ENCODE data around the gene ZNF341.

DNA sequence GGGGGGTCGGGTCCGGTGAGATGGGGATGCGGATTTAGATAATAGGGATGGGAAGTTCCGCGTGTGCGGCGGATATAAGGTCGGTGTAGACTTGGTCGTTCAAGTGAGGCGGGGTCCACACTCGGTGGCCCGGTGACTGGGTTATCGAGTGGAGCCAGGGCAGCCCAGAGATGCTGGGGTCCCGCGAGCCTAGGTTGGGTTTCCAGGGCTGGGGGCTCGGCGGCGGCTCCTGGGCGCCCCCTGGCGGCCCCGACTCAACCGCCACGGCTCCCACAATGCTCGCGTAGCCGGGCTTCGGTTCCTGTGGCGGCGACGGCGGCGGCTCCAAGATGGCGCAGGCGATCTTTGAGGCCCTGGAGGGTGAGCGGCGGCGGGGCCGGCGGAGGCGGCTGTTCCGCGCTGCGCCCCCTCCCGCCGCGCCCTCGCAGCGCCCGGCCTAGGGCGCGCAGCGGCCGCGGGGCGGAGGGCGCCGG, at the start of gene ZNF341:
- no peak for TF ChIP-seq EZH2 (IDR thresholded peaks at IDR 0.05; ENCODE audit: insufficient read depth, poor library complexity, severe bottlenecking)
- TF ChIP-seq EZH2phosphoT487 (IDR thresholded peaks at IDR 0.05; ENCODE audit: insufficient read depth, low read depth), result no peak
